Transverse colon (tissue), 3 donors: ENCODE measurements around the gene CCR3.

Source experiments
- CTCF ChIP-seq, 5 experiments: fragments of 200-600 bp in 3 of 5; fragments of 450-650 bp in 2 of 5; sonication (generic) in 3 of 5; IDR thresholded peaks; 1 replicate in 2 of 5; 2 replicates in 3 of 5; pipeline ENCODE4 v1.5.1; 2016 to 2017; ENCODE audit warnings: antibody characterized with exemption in 5 of 5, inconsistent platforms in 3 of 5, mild to moderate bottlenecking in 2 of 5, moderate library complexity in 1 of 5
- EP300 ChIP-seq: sonication (generic); formaldehyde crosslinking; IDR thresholded peaks from one replicate; pipeline ENCODE4 v1.6.1; 2017; ENCODE audit warnings: antibody characterized with exemption, low read depth
- POLR2A ChIP-seq: fragments of 450-650 bp; IDR thresholded peaks from one replicate; pipeline ENCODE4 v1.6.1; 2016; ENCODE audit warnings: antibody characterized with exemption, mild to moderate bottlenecking, moderate library complexity

GRCh38 chr3:46285931-46286619 is 43.8 kb downstream of the CCR3 start:
- TF ChIP-seq CTCF (IDR thresholded peaks at IDR 0.05) (no peak), EP300 (no peak), POLR2A (no peak)
